Measurements from ENCODE around the gene F9. TPM values are rescaled to one million over a fixed set of nuclear protein-coding genes. Genes with fewer than 3 reads are reported as not detected.

Gene F9
- total and polyA plus RNA-seq, 8 donors = not detected

GRCh38 chrX:139585613-139586012, 55.1 kb downstream of the F9 start:
- Histone ChIP-seq H3K27ac (no peak overlapping the region), H3K27me3 (no peaks in the 10 kb centered on the region), H3K4me1 (no peaks in the 10 kb centered on the region), H3K36me3 (no peaks in the 10 kb centered on the region), H3K9me3 (no peaks in the 10 kb centered on the region), H3K4me3 (no peak overlapping the region)
- DNase-seq = no peak
- TF ChIP-seq CTCF (IDR thresholded peaks at IDR 0.05) (no peak), POLR2AphosphoS5 (IDR thresholded peaks at IDR 0.05) (no peak), EP300 (IDR thresholded peaks at IDR 0.05) (no peak), POLR2A (IDR thresholded peaks at IDR 0.05) (no peak)
- WGBS, 5 donors = 42 to 73% (median 51%) methylated on average over 4 to 5 of the region's 5 CpGs
- intact Hi-C loops (cut with DNase I; ENCODE audit: low total_unique reads) = no loop called here

- Histone ChIP-seq H3K27me3 (no peaks in the 10 kb centered on the region), H3K4me1 (no peaks in the 10 kb centered on the region), H3K27ac (no peak overlapping the region), H3K4me3 (no peak overlapping the region), H3K36me3 (no peaks in the 10 kb centered on the region), H3K9me3 (no peaks in the 10 kb centered on the region)
- no peak for DNase-seq
- intact Hi-C loops (cut with DNase I; ENCODE audit: low total_unique reads) = no loop called here
- no peak for TF ChIP-seq CTCF (IDR thresholded peaks at IDR 0.05)
- TF ChIP-seq EP300 (IDR thresholded peaks at IDR 0.05) = no peak
- no peak for TF ChIP-seq POLR2AphosphoS5 (IDR thresholded peaks at IDR 0.05)
- TF ChIP-seq POLR2A (IDR thresholded peaks at IDR 0.05) = no peak
- 40 to 58% (median 43%) methylated on average over 4 of the region's 4 CpGs for WGBS, 5 donors
Measured at GRCh38 chrX:139596068-139596467, 65.5 kb downstream of the F9 start.

GRCh38 chrX:139600105-139600504, 69.6 kb downstream of the F9 start:
- TF ChIP-seq CTCF (IDR thresholded peaks at IDR 0.05) (no peak), EP300 (IDR thresholded peaks at IDR 0.05) (no peak), POLR2A (IDR thresholded peaks at IDR 0.05) (no peak), POLR2AphosphoS5 (IDR thresholded peaks at IDR 0.05) (no peak)
- no peak for DNase-seq
- intact Hi-C loops (cut with DNase I; ENCODE audit: low total_unique reads) = no loop called here
- H3K4me3 ChIP-seq = no peak overlapping the region
- no peak overlapping the region for H3K27ac ChIP-seq
- H3K4me1 ChIP-seq = no peaks in the 10 kb centered on the region
- H3K9me3 ChIP-seq = peaks cover 0 to 5% (median 2%) of the 10 kb centered on the region in 4 donors
- H3K27me3 ChIP-seq = no peaks in the 10 kb centered on the region
- H3K36me3 ChIP-seq = no peaks in the 10 kb centered on the region
- WGBS, 5 donors = 41 to 88% (median 60%) methylated on average over 1 of the region's 1 CpG

Other genes with a start within 250 kb of the F9 start
- gene MCF2, start 177.4 kb downstream of the F9 start, total RNA-seq = under 1 TPM in 1 of 5 donors, not detected in 4; 0.37 TPM
- gene MCF2, start 177.4 kb downstream of the F9 start, polyA plus RNA-seq = under 1 TPM; 0.08 to 0.46 (median 0.25) TPM